ENCODE results near the gene GCC2. TPM values are rescaled to one million over a fixed set of nuclear protein-coding genes. Genes with fewer than 3 reads are reported as not detected.
A peak's percentile ranks its signal among the peaks of the same experiment; 100 is the strongest.

GCC2 gene
- total and polyA plus RNA-seq, 9 of the 15 experiments (the other 6 are each of a cell fraction or from before 2014, with no cell fraction given): 11.4 to 35.7 (median 19.9) TPM

- TF ChIP-seq ZBTB26 (CRISPR knock-in tag; IDR thresholded peaks at IDR 0.05) (0 out of 2 replicates have a peak, but pooled peaks have one; percentile 46), SFPQ (IDR thresholded peaks at IDR 0.05; ENCODE audit: low read depth, low read length) (no peak), GTF3C2 (IDR thresholded peaks at IDR 0.05; ENCODE audit: borderline replicate concordance, extremely low read depth, insufficient read length) (no peak), MTA3 (IDR thresholded peaks at IDR 0.05; ENCODE audit: borderline replicate concordance) (no peak; the same call in 1 of the 2 replicates), XRCC5 (IDR thresholded peaks at IDR 0.05; ENCODE audit: low read depth, low read length) (0 out of 2 replicates have a peak, but pooled peaks have one; percentile 8), ARID3A (IDR thresholded peaks at IDR 0.05; ENCODE audit: borderline replicate concordance, low read depth, low read length) (no peak), ZBTB43 (CRISPR knock-in tag; IDR thresholded peaks at IDR 0.05) (peak; percentile 24; the same call in 1 of the 2 replicates), ZFX (CRISPR knock-in tag; IDR thresholded peaks at IDR 0.05) (peak; percentile 91), SPI1 (IDR thresholded peaks at IDR 0.05; ENCODE audit: borderline replicate concordance, low read depth, low read length) (peak; percentile 95), SP1 (CRISPR knock-in tag; IDR thresholded peaks at IDR 0.05) (peak; percentile 89), TFAM (CRISPR knock-in tag; conservative IDR thresholded peaks at IDR 0.05) (no peak), HOXB6 (CRISPR knock-in tag; IDR thresholded peaks at IDR 0.05; ENCODE audit: borderline replicate concordance) (no peak), DACH1 (IDR thresholded peaks at IDR 0.05; ENCODE audit: partially characterized antibody) (peak; percentile 13), ZNF766 (CRISPR knock-in tag; conservative IDR thresholded peaks at IDR 0.05) (no peak), PPARD (CRISPR knock-in tag; IDR thresholded peaks at IDR 0.05) (no peak), RBM34 (IDR thresholded peaks at IDR 0.05; ENCODE audit: borderline replicate concordance, insufficient read depth, low read length) (no peak), MTA2 (IDR thresholded peaks at IDR 0.05; ENCODE audit: low read depth) (peak; percentile 49), ZNF12 (CRISPR knock-in tag; IDR thresholded peaks at IDR 0.05) (0 out of 2 replicates have a peak, but pooled peaks have one; percentile 32)
Measured at GRCh38 chr2:108448678-108449409, at the start of gene GCC2 (continued).
